GM21737 (cell line): ENCODE data around the gene BRI3BP.
"Not testable (repeated sequence)": the region's sequence is repeated elsewhere in the genome, so short reads cannot be mapped to it uniquely, and the experiment has no call there.

Experiments used
- ATAC-seq: cut with Tn5 transposase; IDR thresholded peaks from one replicate; pipeline ENCODE4 v1.9.1; 2021; ENCODE audit warnings: mild to moderate bottlenecking, moderate library complexity; ENCODE audit not compliant: unreplicated experiment

BRI3BP gene

GRCh38 chr12:125021096-125021495 lies 27.7 kb downstream of the BRI3BP start:
- ATAC-seq: no peak

GRCh38 chr12:125021771-125022170 lies 28.3 kb downstream of the BRI3BP start:
- ATAC-seq: no peak

GRCh38 chr12:125023065-125023464 lies 29.6 kb downstream of the BRI3BP start:
- no peak for ATAC-seq

GRCh38 chr12:125024949-125025563 lies 31.6 kb downstream of the BRI3BP start:
- no peak for ATAC-seq

GRCh38 chr12:125025606-125026235 lies 32.3 kb downstream of the BRI3BP start:
- no peak for ATAC-seq

- ATAC-seq: no peak
Measured at GRCh38 chr12:125028106-125028505, 34.7 kb downstream of the BRI3BP start.

- ATAC-seq: no peak
Measured at GRCh38 chr12:125029761-125030358, 36.4 kb downstream of the BRI3BP start.

GRCh38 chr12:125031471-125031870 lies 38.0 kb downstream of the BRI3BP start:
- ATAC-seq: not testable (repeated sequence)

- no peak for ATAC-seq
Measured at GRCh38 chr12:125032466-125033152, 39.2 kb downstream of the BRI3BP start.

- no peak for ATAC-seq
Measured at GRCh38 chr12:125033288-125033687, 39.8 kb downstream of the BRI3BP start.

GRCh38 chr12:125038976-125039625 lies 45.7 kb downstream of the BRI3BP start:
- no peak for ATAC-seq

GRCh38 chr12:125049093-125049458 lies 55.6 kb downstream of the BRI3BP start:
- no peak for ATAC-seq

- ATAC-seq: no peak
Measured at GRCh38 chr12:125050446-125050845, 57.0 kb downstream of the BRI3BP start.

GRCh38 chr12:125050868-125051267 lies 57.4 kb downstream of the BRI3BP start:
- no peak for ATAC-seq

- ATAC-seq: no peak
Measured at GRCh38 chr12:125053821-125054220, 60.4 kb downstream of the BRI3BP start.

- no peak for ATAC-seq
Measured at GRCh38 chr12:125055591-125055990, 62.1 kb downstream of the BRI3BP start.

GRCh38 chr12:125056306-125056705 lies 62.9 kb downstream of the BRI3BP start:
- no peak for ATAC-seq

- ATAC-seq: no peak
Measured at GRCh38 chr12:125057708-125058107, 64.3 kb downstream of the BRI3BP start.

GRCh38 chr12:125061229-125061628 lies 67.8 kb downstream of the BRI3BP start:
- no peak for ATAC-seq

GRCh38 chr12:125063522-125063921 lies 70.1 kb downstream of the BRI3BP start:
- not testable (repeated sequence) for ATAC-seq

GRCh38 chr12:125064492-125064891 lies 71.0 kb downstream of the BRI3BP start:
- ATAC-seq: no peak
